ENCODE data around the gene STARD5.

STARD5 gene

GRCh38 chr15:81285461-81285860 lies 38.5 kb downstream of the STARD5 start:
- TF ChIP-seq CTCF (IDR thresholded peaks at IDR 0.05; ENCODE audit: extremely low read depth, missing control alignments): no peak
- no peak for DNase-seq (ENCODE audit: low spot score)

DNA sequence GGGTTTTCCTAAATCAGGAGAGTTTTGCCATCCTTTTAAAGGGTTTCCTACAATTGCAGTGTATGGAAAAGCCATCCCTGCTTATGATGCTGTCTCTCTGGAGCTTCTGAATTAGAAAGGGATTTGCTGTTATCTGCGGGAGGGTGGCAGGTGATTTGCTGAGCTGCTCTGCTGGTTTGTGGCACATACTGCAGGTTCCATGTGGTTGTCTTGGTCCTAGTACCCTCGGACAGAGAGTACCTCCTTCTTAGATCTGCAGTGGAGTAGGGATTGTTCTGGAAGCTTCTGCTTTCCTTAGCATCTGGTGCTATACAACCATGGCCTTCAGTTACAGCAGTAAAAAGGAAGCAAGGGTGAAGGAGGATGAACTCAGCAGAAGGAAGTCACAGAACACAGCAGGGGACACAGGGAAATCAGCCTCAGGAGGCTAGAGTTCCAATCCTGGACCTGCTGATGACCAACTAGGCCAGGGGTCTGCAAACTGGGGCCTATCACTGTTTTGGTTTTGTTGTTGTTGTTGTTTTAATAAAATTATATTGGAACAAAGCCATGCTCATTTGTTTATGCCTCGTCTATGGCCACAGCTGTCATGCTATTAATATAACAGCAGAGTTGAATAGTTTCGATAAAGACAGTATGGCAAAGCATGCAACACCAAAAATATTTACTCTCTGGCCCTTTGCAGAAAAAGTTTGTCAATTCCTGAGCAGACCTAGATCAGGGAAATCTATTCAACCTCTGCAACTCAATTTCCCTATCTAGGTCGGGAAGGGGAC lies 39.5 kb downstream of the STARD5 start:
- TF ChIP-seq CTCF (IDR thresholded peaks at IDR 0.05; ENCODE audit: extremely low read depth, missing control alignments): no peak
- DNase-seq (ENCODE audit: low spot score): no peak

GRCh38 chr15:81282911-81283310 lies 41.0 kb downstream of the STARD5 start:
- no peak for DNase-seq (ENCODE audit: low spot score)
- no peak for TF ChIP-seq CTCF (IDR thresholded peaks at IDR 0.05; ENCODE audit: extremely low read depth, missing control alignments)

- no peak for TF ChIP-seq CTCF (IDR thresholded peaks at IDR 0.05; ENCODE audit: extremely low read depth, missing control alignments)
These were observed 41.4 kb downstream of the STARD5 start for GRCh38 chr15:81282606-81282895.

DNA sequence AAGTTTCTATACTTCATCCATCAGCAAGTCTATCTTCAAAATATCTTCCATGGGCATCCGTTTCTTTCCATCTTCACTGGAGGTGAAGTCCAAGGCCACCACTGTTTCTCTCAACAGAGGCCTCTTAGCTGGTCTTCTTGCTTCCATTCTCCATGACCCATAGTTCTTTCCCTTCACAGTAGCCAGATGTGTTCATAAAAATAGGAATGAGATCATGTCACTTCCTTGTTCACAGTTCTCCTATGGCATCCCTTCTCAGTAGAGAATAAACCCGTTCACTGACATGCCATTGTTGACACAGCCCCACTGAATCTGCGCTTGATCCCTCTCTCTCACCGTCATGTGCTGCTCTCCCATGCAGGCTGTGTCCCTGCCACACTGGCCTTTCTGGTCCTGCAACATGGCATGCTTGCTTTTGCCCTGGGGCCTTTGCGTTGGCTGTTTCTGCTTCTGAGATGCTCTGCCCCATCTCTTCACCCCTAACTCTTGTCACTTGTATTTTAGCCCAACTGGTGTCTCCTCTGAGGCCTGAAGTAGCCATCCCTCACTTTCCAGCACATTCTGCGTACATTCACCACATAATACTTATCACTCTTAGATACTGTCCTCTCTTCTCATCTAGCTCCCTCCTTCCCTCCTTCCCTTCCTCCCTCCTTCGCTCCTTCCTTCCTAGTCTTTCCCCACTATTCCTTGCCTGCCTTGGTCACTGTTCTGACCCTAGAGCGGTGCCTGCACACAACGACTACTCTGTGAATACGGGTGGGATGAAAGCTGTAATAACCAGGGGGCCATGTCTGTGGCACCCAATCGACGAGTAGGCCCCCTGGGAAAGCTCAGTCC lies 42.0 kb downstream of the STARD5 start:
- no peak for TF ChIP-seq CTCF (IDR thresholded peaks at IDR 0.05; ENCODE audit: extremely low read depth, missing control alignments)
- no peak for DNase-seq (ENCODE audit: low spot score)

More at GRCh38 chr15:81282606-81282895, 41.4 kb downstream of the STARD5 start:
- no peak for DNase-seq (ENCODE audit: low spot score)

- DNase-seq (ENCODE audit: low spot score): no peak
- no peak for TF ChIP-seq CTCF (IDR thresholded peaks at IDR 0.05; ENCODE audit: extremely low read depth, missing control alignments)
These were observed 42.5 kb downstream of the STARD5 start for GRCh38 chr15:81281456-81281735.

- DNase-seq (ENCODE audit: low spot score): no peak
- TF ChIP-seq CTCF (IDR thresholded peaks at IDR 0.05; ENCODE audit: extremely low read depth, missing control alignments): no peak
These were observed 43.1 kb downstream of the STARD5 start for GRCh38 chr15:81280696-81281455.
